HCT116 (cell line): ENCODE results near the gene VEZF1. TPM values are rescaled to one million over a fixed set of nuclear protein-coding genes. Genes with fewer than 3 reads are reported as not detected.

Experiments
- ATAC-seq: fragments of 200-7000 bp; cut with Tn5 transposase; 2 replicates; pipeline ENCODE4 v1.9.1; 2020; ENCODE audit warnings: mild to moderate bottlenecking, moderate library complexity
- BruUV-seq: library from RNA; stranded (reverse); fragments of 400-500 nt; replicated peaks from 2 replicates; lab custom pipeline; 2021; lab: Mats Ljungman, UMichigan
- CTCF ChIA-PET: fragments of 300-600 bp; sonication (Branson Sonifier 250); formaldehyde crosslinking; loops from one replicate; lab custom pipeline; 2021; ENCODE audit warnings: antibody characterized with exemption; lab: Charles Lee
- POLR2A ChIA-PET: fragments of 300-600, 350-600 bp; sonication (Branson Sonifier 250); formaldehyde crosslinking; loops from one replicate; lab custom pipeline; 2021; ENCODE audit warnings: antibody characterized with exemption; lab: Charles Lee
- RAD21 ChIA-PET, 2 experiments: fragments of 300-600 bp; sonication (Branson Sonifier 250); formaldehyde crosslinking; loops; one replicate each; lab custom pipeline; 2023; ENCODE audit warnings: low total read pairs in 2 of 2; ENCODE audit not compliant: uncharacterized antibody in 2 of 2, unreplicated experiment in 2 of 2, low non-redundant PET in 1 of 2; lab: Charles Lee
- DNase-seq: peaks from one replicate; pipeline ENCODE4 v3.0.0-alpha.2; 2010; ENCODE audit warnings: low read depth, low spot score
- H2AFZ ChIP-seq: fragments of 200-600 bp; shearing (Covaris generic), sonication (generic); 2 replicates; pipeline ENCODE4 v1.6.1; 2017; ENCODE audit warnings: low read depth, mixed run types, mixed read lengths, antibody characterized with exemption, low read length; ENCODE audit not compliant: poor library complexity, severe bottlenecking
- H3K27ac ChIP-seq: 2 replicates; pipeline ENCODE4 v1.5.1; 2012; ENCODE audit warnings: low read depth, low read length
- H3K27me3 ChIP-seq: fragments of 200-600 bp; sonication (generic); 2 replicates; pipeline ENCODE4 v1.6.1; 2016; ENCODE audit warnings: mixed run types, low read length, mixed read lengths; ENCODE audit not compliant: insufficient read depth
- H3K36me3 ChIP-seq, 2 experiments: fragments of 200-500 bp in 1 of 2; fragments of 200-600 bp in 1 of 2; sonication (Bioruptor generic) in 1 of 2; sonication (generic) in 1 of 2; 2 replicates each; pipeline versions ENCODE4 v1.5.1 to v1.6.1; 2014 to 2016; ENCODE audit warnings: low read length in 2 of 2, inconsistent platforms in 1 of 2, mixed read lengths in 1 of 2, mixed run types in 1 of 2; ENCODE audit not compliant: insufficient read depth in 2 of 2, control insufficient read depth in 1 of 2
- H3K4me1 ChIP-seq, 2 experiments: fragments of 200-600 bp in 1 of 2; sonication (generic) in 1 of 2; 2 replicates each; pipeline versions ENCODE4 v1.5.1 to v1.6.1; 2012 to 2017; ENCODE audit warnings: low read length in 2 of 2, inconsistent platforms in 1 of 2, mild to moderate bottlenecking in 1 of 2, mixed read lengths in 1 of 2, mixed run types in 1 of 2, moderate library complexity in 1 of 2; ENCODE audit not compliant: insufficient read depth in 2 of 2, control insufficient read depth in 1 of 2
- H3K4me2 ChIP-seq: fragments of 200-600 bp; sonication (generic); 2 replicates; pipeline ENCODE4 v1.6.1; 2017; ENCODE audit warnings: mixed run types, low read length, mixed read lengths
- H3K4me3 ChIP-seq, 2 experiments: fragments of 200-600 bp in 1 of 2; sonication (generic) in 1 of 2; replicated peaks in 1 of 2; 2 replicates each; pipeline ENCODE4 v1.5.1; 2011 to 2016; ENCODE audit warnings: low read length in 2 of 2, control low read depth in 1 of 2, low read depth in 1 of 2, mild to moderate bottlenecking in 1 of 2, mixed read lengths in 1 of 2, mixed run types in 1 of 2
- H3K79me2 ChIP-seq: fragments of 200-600 bp; sonication (generic); 2 replicates; pipeline ENCODE4 v1.6.1; 2017; ENCODE audit warnings: mild to moderate bottlenecking, mixed run types, low read length, moderate library complexity, mixed read lengths; ENCODE audit not compliant: insufficient read depth
- H3K9ac ChIP-seq: fragments of 200-600 bp; sonication (generic); 2 replicates; pipeline ENCODE4 v1.6.1; 2016; ENCODE audit warnings: low read length, mixed read lengths
- H3K9me2 ChIP-seq: fragments of 200-600 bp; sonication (generic), shearing (Covaris generic); 2 replicates; pipeline ENCODE4 v1.6.1; 2017; ENCODE audit warnings: mixed run types, mild to moderate bottlenecking, moderate library complexity; ENCODE audit not compliant: insufficient read depth
- H3K9me3 ChIP-seq, 2 experiments: fragments of 200-500 bp in 1 of 2; fragments of 200-600 bp in 1 of 2; sonication (Bioruptor generic) in 1 of 2; sonication (generic) in 1 of 2; 2 replicates each; pipeline ENCODE4 v1.6.1; 2014 to 2017; ENCODE audit warnings: low read length in 2 of 2, mixed read lengths in 2 of 2, inconsistent platforms in 1 of 2, low read depth in 1 of 2, mild to moderate bottlenecking in 1 of 2, mixed run types in 1 of 2, moderate library complexity in 1 of 2; ENCODE audit not compliant: control insufficient read depth in 1 of 2, insufficient read depth in 1 of 2
- H4K20me1 ChIP-seq: fragments of 200-600 bp; sonication (generic), shearing (Covaris generic); 2 replicates; pipeline ENCODE4 v1.6.1; 2017; ENCODE audit warnings: mixed run types, mild to moderate bottlenecking, moderate library complexity; ENCODE audit not compliant: insufficient read depth
- ATF3 ChIP-seq: IDR thresholded peaks from 2 replicates; pipeline ENCODE4 v1.6.1; 2012
- CEBPB ChIP-seq: IDR thresholded peaks from 2 replicates; pipeline ENCODE4 v1.6.1; 2012; ENCODE audit warnings: low read depth
- EZH2 ChIP-seq: fragments of 200-600 bp; sonication (generic); IDR thresholded peaks from 2 replicates; pipeline ENCODE4 v1.6.1; 2017; ENCODE audit warnings: antibody characterized with exemption, mixed run types
- EZH2phosphoT487 ChIP-seq: fragments of 200-600 bp; IDR thresholded peaks from 2 replicates; pipeline ENCODE4 v1.6.1; 2018; ENCODE audit warnings: antibody characterized with exemption, borderline replicate concordance
- FOSL1 ChIP-seq: IDR thresholded peaks from 2 replicates; pipeline ENCODE4 v1.6.1; 2012; ENCODE audit warnings: low read depth
- POLR2A ChIP-seq: IDR thresholded peaks from 2 replicates; pipeline ENCODE4 v1.7.0; 2011; ENCODE audit warnings: borderline replicate concordance; ENCODE audit not compliant: insufficient read depth, insufficient read length; ENCODE audit errors: extremely low read depth
- RAD21 ChIP-seq: IDR thresholded peaks from 2 replicates; pipeline ENCODE4 v1.6.1; 2012; ENCODE audit warnings: low read depth, mild to moderate bottlenecking
- SIN3A ChIP-seq: IDR thresholded peaks from 2 replicates; pipeline ENCODE4 v1.6.1; 2012; ENCODE audit warnings: low read depth
- SP1 ChIP-seq: IDR thresholded peaks from 2 replicates; pipeline ENCODE4 v1.6.1; 2012; ENCODE audit warnings: low read depth
- SRF ChIP-seq: IDR thresholded peaks from 2 replicates; pipeline ENCODE4 v1.6.1; 2012; ENCODE audit warnings: low read depth
- TCF7L2 ChIP-seq: IDR thresholded peaks from 2 replicates; pipeline ENCODE4 v1.7.0; 2011; ENCODE audit warnings: borderline replicate concordance, inconsistent platforms; ENCODE audit not compliant: insufficient read depth, insufficient read length; ENCODE audit errors: extremely low read depth
- YY1 ChIP-seq: IDR thresholded peaks from 2 replicates; pipeline ENCODE4 v1.6.1; 2011; ENCODE audit warnings: low read length, low read depth, moderate library complexity, mild to moderate bottlenecking; ENCODE audit not compliant: insufficient replicate concordance; ENCODE audit errors: extremely low read depth
- ZBTB33 ChIP-seq: IDR thresholded peaks from 2 replicates; pipeline ENCODE4 v1.6.1; 2011; ENCODE audit warnings: mild to moderate bottlenecking, low read length, moderate library complexity; ENCODE audit not compliant: insufficient replicate concordance; ENCODE audit errors: extremely low read depth
- ZFX ChIP-seq: fragments of 450-650 bp; IDR thresholded peaks from 2 replicates; pipeline ENCODE4 v1.6.1; 2017
- ZNF274 ChIP-seq: fragments of 200-500 bp; sonication (Bioruptor generic); IDR thresholded peaks from 2 replicates; pipeline ENCODE4 v1.6.1; 2014; ENCODE audit warnings: mild to moderate bottlenecking, low read depth, low read length, inconsistent platforms
- intact Hi-C: fragments of 100-400 bp; cut with micrococcal nuclease; formaldehyde crosslinking; loops from 2 replicates; pipeline ENCODE4 v1.10.0; 2022
- total RNA-seq: library from RNA; stranded (reverse); gene quantifications from one replicate; pipeline ENCODE4 v1.2.1, GENCODE V29; 2021; ENCODE audit not compliant: unreplicated experiment
- TF ChIP-seq, protein P1 (sequence below): IDR thresholded peaks from 2 replicates; pipeline ENCODE4 v1.6.1; 2012; ENCODE audit warnings: low read depth

Gene VEZF1
- total RNA-seq, 1 experiment from 2014 or later = 70.2 TPM

GRCh38 chr17:57963149-57963511 lies 24.9 kb downstream of the VEZF1 start:
- H3K4me1 ChIP-seq = no peaks in the 10 kb centered on the region
- POLR2A ChIA-PET = no interaction called here

More at GRCh38 chr17:57963149-57963511, 24.9 kb downstream of the VEZF1 start:
- TF ChIP-seq ZBTB33 (no peak), POLR2A (no peak), FOSL1 (no peak), YY1 (no peak), SP1 (no peak), ZNF274 (no peak), CEBPB (no peak), ATF3 (no peak), SRF (no peak), ZFX (no peak), SIN3A (no peak), EZH2phosphoT487 (no peak), EZH2 (no peak), TCF7L2 (no peak), RAD21 (no peak)
- TF ChIP-seq, protein P1, sequence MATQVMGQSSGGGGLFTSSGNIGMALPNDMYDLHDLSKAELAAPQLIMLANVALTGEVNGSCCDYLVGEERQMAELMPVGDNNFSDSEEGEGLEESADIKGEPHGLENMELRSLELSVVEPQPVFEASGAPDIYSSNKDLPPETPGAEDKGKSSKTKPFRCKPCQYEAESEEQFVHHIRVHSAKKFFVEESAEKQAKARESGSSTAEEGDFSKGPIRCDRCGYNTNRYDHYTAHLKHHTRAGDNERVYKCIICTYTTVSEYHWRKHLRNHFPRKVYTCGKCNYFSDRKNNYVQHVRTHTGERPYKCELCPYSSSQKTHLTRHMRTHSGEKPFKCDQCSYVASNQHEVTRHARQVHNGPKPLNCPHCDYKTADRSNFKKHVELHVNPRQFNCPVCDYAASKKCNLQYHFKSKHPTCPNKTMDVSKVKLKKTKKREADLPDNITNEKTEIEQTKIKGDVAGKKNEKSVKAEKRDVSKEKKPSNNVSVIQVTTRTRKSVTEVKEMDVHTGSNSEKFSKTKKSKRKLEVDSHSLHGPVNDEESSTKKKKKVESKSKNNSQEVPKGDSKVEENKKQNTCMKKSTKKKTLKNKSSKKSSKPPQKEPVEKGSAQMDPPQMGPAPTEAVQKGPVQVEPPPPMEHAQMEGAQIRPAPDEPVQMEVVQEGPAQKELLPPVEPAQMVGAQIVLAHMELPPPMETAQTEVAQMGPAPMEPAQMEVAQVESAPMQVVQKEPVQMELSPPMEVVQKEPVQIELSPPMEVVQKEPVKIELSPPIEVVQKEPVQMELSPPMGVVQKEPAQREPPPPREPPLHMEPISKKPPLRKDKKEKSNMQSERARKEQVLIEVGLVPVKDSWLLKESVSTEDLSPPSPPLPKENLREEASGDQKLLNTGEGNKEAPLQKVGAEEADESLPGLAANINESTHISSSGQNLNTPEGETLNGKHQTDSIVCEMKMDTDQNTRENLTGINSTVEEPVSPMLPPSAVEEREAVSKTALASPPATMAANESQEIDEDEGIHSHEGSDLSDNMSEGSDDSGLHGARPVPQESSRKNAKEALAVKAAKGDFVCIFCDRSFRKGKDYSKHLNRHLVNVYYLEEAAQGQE = no peak
- H3K9me3 ChIP-seq = no peaks in the 10 kb centered on the region
- BruUV-seq = no TSS peak
- H3K4me3 ChIP-seq = no peak overlapping the region
- H3K9me2 ChIP-seq = no peaks in the 10 kb centered on the region
- ChIA-PET RAD21 (no interaction called here), CTCF (interaction anchor here (1.1 kb wide), 1 partner anchor 102 kb away, joined by 4 read pairs; no protein-coding TSS in a partner anchor)
- H3K79me2 ChIP-seq = no peaks in the 10 kb centered on the region
- no peaks in the 10 kb centered on the region for H3K27me3 ChIP-seq
- no peaks in the 10 kb centered on the region for H3K36me3 ChIP-seq
- no peak for DNase-seq
- no peak for ATAC-seq
- no peak overlapping the region for H3K4me2 ChIP-seq
- no peak overlapping the region for H3K9ac ChIP-seq
- intact Hi-C loops = no loop called here
- no peak overlapping the region for H2AFZ ChIP-seq
- no peaks in the 10 kb centered on the region for H4K20me1 ChIP-seq
- no peak overlapping the region for H3K27ac ChIP-seq
